ENCODE measurements around the gene GTF2A2.
"Not testable (repeated sequence)": the region's sequence is repeated elsewhere in the genome, so short reads cannot be mapped to it uniquely, and the experiment has no call there.

The GTF2A2 gene

GRCh38 chr15:59656897-59657634, at the start of gene GTF2A2:
Gene GTF2A2 (minus strand): TSS chr15:59657515. CDS start chr15:59652277, 5,238 bp downstream.
- DNase-seq (ENCODE audit: low read depth), result peak; percentile 88

- no peak for DNase-seq (ENCODE audit: low read depth)
Observed at GRCh38 chr15:59703979-59704796, 46.9 kb upstream of the GTF2A2 start.

- DNase-seq (ENCODE audit: low read depth), result no peak
Observed at GRCh38 chr15:59702351-59702750, 45.0 kb upstream of the GTF2A2 start.

GRCh38 chr15:59701880-59702279, 44.6 kb upstream of the GTF2A2 start:
- DNase-seq (ENCODE audit: low read depth), result no peak

GRCh38 chr15:59699810-59700431, 42.6 kb upstream of the GTF2A2 start:
- DNase-seq (ENCODE audit: low read depth), result no peak

- DNase-seq (ENCODE audit: low read depth), result not testable (repeated sequence)
Observed at GRCh38 chr15:59698065-59698464, 40.8 kb upstream of the GTF2A2 start.

GRCh38 chr15:59696332-59696731, 39.0 kb upstream of the GTF2A2 start:
- no peak for DNase-seq (ENCODE audit: low read depth)

GRCh38 chr15:59694779-59695178, 37.5 kb upstream of the GTF2A2 start:
- no peak for DNase-seq (ENCODE audit: low read depth)

GRCh38 chr15:59691194-59691805, 34.0 kb upstream of the GTF2A2 start:
- DNase-seq (ENCODE audit: low read depth), result no peak

GRCh38 chr15:59689626-59690236, 32.4 kb upstream of the GTF2A2 start:
- DNase-seq (ENCODE audit: low read depth), result peak; percentile 26

GRCh38 chr15:59688782-59689625, 31.7 kb upstream of the GTF2A2 start, which contains the start of gene BNIP2:
Gene BNIP2 (minus strand): TSS chr15:59689320. CDS start chr15:59682457, 6,863 bp downstream.
- DNase-seq (ENCODE audit: low read depth), result peak; percentile 97

- DNase-seq (ENCODE audit: low read depth), result no peak
Observed at GRCh38 chr15:59688423-59688781, 31.1 kb upstream of the GTF2A2 start.

GRCh38 chr15:59687836-59688235, 30.5 kb upstream of the GTF2A2 start:
- no peak for DNase-seq (ENCODE audit: low read depth)

- no peak for DNase-seq (ENCODE audit: low read depth)
Observed at GRCh38 chr15:59686389-59686788, 29.1 kb upstream of the GTF2A2 start.

GRCh38 chr15:59685737-59686297, 28.5 kb upstream of the GTF2A2 start:
- DNase-seq (ENCODE audit: low read depth), result no peak

GRCh38 chr15:59680870-59681269, 23.6 kb upstream of the GTF2A2 start:
- no peak for DNase-seq (ENCODE audit: low read depth)

GRCh38 chr15:59680346-59680745, 23.0 kb upstream of the GTF2A2 start:
- DNase-seq (ENCODE audit: low read depth), result no peak

GRCh38 chr15:59678620-59679019, 21.3 kb upstream of the GTF2A2 start:
- no peak for DNase-seq (ENCODE audit: low read depth)

GRCh38 chr15:59678172-59678571, 20.9 kb upstream of the GTF2A2 start:
- no peak for DNase-seq (ENCODE audit: low read depth)

- no peak for DNase-seq (ENCODE audit: low read depth)
Observed at GRCh38 chr15:59676565-59676964, 19.2 kb upstream of the GTF2A2 start.
